Kidney (tissue), 14 donors: ENCODE data around the gene AASS. TPM values are rescaled to one million over a fixed set of nuclear protein-coding genes. Genes with fewer than 3 reads are reported as not detected.

ENCODE experiments used
- DNase-seq, 5 donors: peaks; one replicate each; pipeline ENCODE4 v3.0.0-alpha.2; 2013 to 2020
- FAIRE-seq: peaks from 2 replicates; lab custom pipeline; 2012; peaks lifted over from hg19 to GRCh38; lab: Jason Lieb, UNC
- H3K27ac ChIP-seq, 2 donors: one replicate each; pipeline ENCODE4 v1.7.0; 2013; ENCODE audit warnings: low read depth in 2 of 2, low read length in 2 of 2, inconsistent platforms in 1 of 2
- H3K27me3 ChIP-seq: one replicate; pipeline ENCODE4 v1.7.1; 2013; ENCODE audit warnings: low read length, inconsistent platforms; ENCODE audit not compliant: control insufficient read depth, insufficient read depth
- H3K36me3 ChIP-seq, 3 donors: one replicate each; pipeline versions ENCODE4 v1.7.0 to v1.7.1; 2013; ENCODE audit warnings: low read length in 3 of 3, control low read depth in 1 of 3, inconsistent platforms in 1 of 3; ENCODE audit not compliant: insufficient read depth in 3 of 3, control insufficient read depth in 2 of 3
- H3K4me1 ChIP-seq, 3 donors: one replicate each; pipeline versions ENCODE4 v1.7.0 to v1.7.1; 2013; ENCODE audit warnings: low read length in 3 of 3, inconsistent platforms in 1 of 3, low read depth in 1 of 3; ENCODE audit not compliant: control insufficient read depth in 2 of 3, insufficient read depth in 2 of 3
- H3K4me3 ChIP-seq, 3 donors: one replicate each; pipeline versions ENCODE4 v1.7.0 to v1.8.1; 2013; ENCODE audit warnings: low read length in 3 of 3, control low read depth in 1 of 3, inconsistent platforms in 1 of 3
- H3K9ac ChIP-seq, 3 donors: one replicate each; pipeline versions ENCODE4 v1.7.0 to v1.7.1; 2013; ENCODE audit warnings: low read length in 3 of 3, control low read depth in 1 of 3, inconsistent platforms in 1 of 3
- H3K9me3 ChIP-seq, 3 donors: one replicate each; pipeline versions ENCODE4 v1.7.0 to v1.7.1; 2013; ENCODE audit warnings: low read length in 3 of 3, control low read depth in 1 of 3, inconsistent platforms in 1 of 3; ENCODE audit not compliant: control insufficient read depth in 2 of 3, insufficient read depth in 1 of 3
- CTCF ChIP-seq: IDR thresholded peaks from 3 replicates; pipeline ENCODE4 v1.5.1; 2012; ENCODE audit warnings: mild to moderate bottlenecking, moderate library complexity, borderline replicate concordance; ENCODE audit not compliant: insufficient read depth; ENCODE audit errors: extremely low read depth
- intact Hi-C: fragments of 100-400 bp; cut with DNase I; formaldehyde crosslinking; loops from one replicate; pipeline ENCODE4 v1.11.1; 2022
- polyA plus RNA-seq: library from polyadenylated mRNA; stranded (reverse); fragments of 350-450 nt; fragmentation: Illumina TruSeq; extraction: RNeasy Lipid Tissue Mini Kit (QIAGEN cat#74804); gene quantifications from one replicate; pipeline ENCODE4 v1.2.3, GENCODE V29; 2014; ENCODE audit warnings: low read depth, low replicate concordance; ENCODE audit not compliant: insufficient read depth
- total RNA-seq: library from RNA; stranded (reverse); fragmentation: NEBNext Ultra II Directional; extraction: Animal tissue kit (Norgen Biotek cat#: 25700); gene quantifications from one replicate; pipeline ENCODE4 v1.2.1, GENCODE V29; 2021
- donor health status: control.
- donor health status: control.
- donor health status: control.
- donor health status: control.
- donor health status: control.
- donor health status: DM: yes; HTN: yes; CAD: no.
- donor health status: Normal renal cell carcinoma (clear cell type).

Gene AASS
- total and polyA plus RNA-seq, 2 donors from 2014 or later = 4.9 to 24.2 TPM

- no peaks in the 10 kb centered on the region for H3K36me3 ChIP-seq
- DNase-seq = no peak
- FAIRE-seq = no peak
- no peaks in the 10 kb centered on the region for H3K4me1 ChIP-seq
- TF ChIP-seq CTCF = no peak
- no peaks in the 10 kb centered on the region for H3K27me3 ChIP-seq
- no peaks in the 10 kb centered on the region for H3K9me3 ChIP-seq
- intact Hi-C loops = no loop called here
- no peak overlapping the region for H3K9ac ChIP-seq
- no peak overlapping the region for H3K4me3 ChIP-seq
- H3K27ac ChIP-seq = no peak overlapping the region
Observed at GRCh38 chr7:122064971-122065370, 79.1 kb downstream of the AASS start.

- DNase-seq = no peak
- Histone ChIP-seq H3K4me1 (no peaks in the 10 kb centered on the region), H3K9me3 (no peaks in the 10 kb centered on the region), H3K4me3 (no peak overlapping the region), H3K27me3 (no peaks in the 10 kb centered on the region), H3K9ac (no peak overlapping the region), H3K36me3 (no peaks in the 10 kb centered on the region), H3K27ac (no peak overlapping the region)
- FAIRE-seq = no peak
- intact Hi-C loops = no loop called here
- TF ChIP-seq CTCF = no peak
Observed at GRCh38 chr7:122063146-122063545, 80.9 kb downstream of the AASS start.

GRCh38 chr7:122059542-122059941 lies 84.5 kb downstream of the AASS start:
- no peak for FAIRE-seq

More at GRCh38 chr7:122059542-122059941, 84.5 kb downstream of the AASS start:
- no peak for DNase-seq
- H3K27me3 ChIP-seq = no peaks in the 10 kb centered on the region
- no peaks in the 10 kb centered on the region for H3K9me3 ChIP-seq
- H3K9ac ChIP-seq = no peak overlapping the region
- no peak overlapping the region for H3K27ac ChIP-seq
- H3K4me1 ChIP-seq = no peaks in the 10 kb centered on the region
- H3K36me3 ChIP-seq = no peaks in the 10 kb centered on the region
- intact Hi-C loops = no loop called here
- no peak overlapping the region for H3K4me3 ChIP-seq
- no peak for TF ChIP-seq CTCF
